COLO668 (cell line): Measurements from ENCODE around the gene CD58.

ENCODE experiments used
- DNase-seq: peaks from one replicate; lab custom pipeline; 2025; ENCODE audit not compliant: unreplicated experiment; lab: John Stamatoyannopoulos, UW

CD58 gene

GRCh38 chr1:116474921-116475849 is 95.6 kb downstream of the CD58 start:
- peak; percentile 65 for DNase-seq

GRCh38 chr1:116472431-116472961 is 98.3 kb downstream of the CD58 start:
- DNase-seq: peak; percentile 44

- no peak for DNase-seq
These were observed 99.6 kb downstream of the CD58 start for GRCh38 chr1:116471241-116471640.

- DNase-seq: no peak
These were observed 100.2 kb downstream of the CD58 start for GRCh38 chr1:116470671-116471070.

GRCh38 chr1:116466810-116467557 is 103.8 kb downstream of the CD58 start:
- DNase-seq: no peak

GRCh38 chr1:116465845-116466685 is 104.8 kb downstream of the CD58 start:
- DNase-seq: peak; percentile 46

GRCh38 chr1:116465477-116465844 is 105.4 kb downstream of the CD58 start:
- DNase-seq: no peak
